Smooth muscle cell (in vitro differentiated cells): Measurements from ENCODE around the gene IGDCC3. TPM values are rescaled to one million over a fixed set of nuclear protein-coding genes. Genes with fewer than 3 reads are reported as not detected.

Experiments used
- DNase-seq: peaks from one replicate; lab custom pipeline; 2025; ENCODE audit not compliant: unreplicated experiment; lab: John Stamatoyannopoulos, UW
- H2AFZ ChIP-seq: fragments of 200-600 bp; sonication (generic); 2 replicates; pipeline ENCODE4 v1.6.0; 2016; ENCODE audit warnings: antibody characterized with exemption, low read depth, mild to moderate bottlenecking
- H3F3A ChIP-seq: fragments of 200-600 bp; sonication (generic); 2 replicates; pipeline ENCODE4 v1.6.0; 2017; ENCODE audit warnings: antibody characterized with exemption, low read depth
- H3K27ac ChIP-seq: fragments of 200-600 bp; sonication (generic); 2 replicates; pipeline ENCODE4 v1.5.1; 2016; ENCODE audit warnings: low read depth, mild to moderate bottlenecking
- H3K27me3 ChIP-seq: fragments of 200-600 bp; sonication (generic); 2 replicates; pipeline ENCODE4 v1.6.1; 2016; ENCODE audit warnings: low read depth, mild to moderate bottlenecking
- H3K36me3 ChIP-seq: fragments of 200-600 bp; sonication (generic); 2 replicates; pipeline ENCODE4 v1.5.1; 2016; ENCODE audit warnings: low read depth
- H3K4me1 ChIP-seq: fragments of 200-600 bp; sonication (generic); 2 replicates; pipeline ENCODE4 v1.5.1; 2016; ENCODE audit warnings: low read depth
- H3K4me2 ChIP-seq: fragments of 200-600 bp; sonication (generic); 2 replicates; pipeline ENCODE4 v1.6.0; 2016; ENCODE audit warnings: mild to moderate bottlenecking
- H3K4me3 ChIP-seq: fragments of 200-600 bp; sonication (generic); 2 replicates; pipeline ENCODE4 v1.5.1; 2016; ENCODE audit warnings: mild to moderate bottlenecking
- H3K79me2 ChIP-seq: fragments of 200-600 bp; sonication (generic); 2 replicates; pipeline ENCODE4 v1.6.0; 2016; ENCODE audit warnings: low read depth, mild to moderate bottlenecking
- H3K9ac ChIP-seq: fragments of 200-600 bp; sonication (generic); 2 replicates; pipeline ENCODE4 v1.6.0; 2016; ENCODE audit warnings: low read depth
- H3K9me3 ChIP-seq: fragments of 200-600 bp; sonication (generic); replicated peaks from 2 replicates; pipeline ENCODE4 v1.5.1; 2016; ENCODE audit warnings: low read depth
- H4K20me1 ChIP-seq: fragments of 200-600 bp; sonication (generic); 2 replicates; pipeline ENCODE4 v1.6.0; 2016; ENCODE audit warnings: low read depth
- WGBS: methylation state at CpG from one replicate; pipeline ENCODE4 v1.1.7; 2016; ENCODE audit warnings: low lambda C conversion rate; 5-methylcytosine and 5-hydroxymethylcytosine counted together
- polyA plus RNA-seq: library from polyadenylated mRNA; unstranded; fragments of >200 nt; fragmentation: Nextera tagmentation; extraction: Ambion mirVana; gene quantifications from 2 replicates; pipeline ENCODE4 v1.2.1, GENCODE V29; 2016
- total RNA-seq: library from RNA; depleted of rRNA; stranded (reverse); fragments of >200 nt; gene quantifications from 2 replicates; pipeline ENCODE4 v1.2.3, GENCODE V29; 2014
- TF ChIP-seq, protein P1 (sequence below): fragments of 200-600 bp; sonication (generic); IDR thresholded peaks from 2 replicates; pipeline ENCODE4 v1.5.1; 2017; ENCODE audit warnings: borderline replicate concordance, mild to moderate bottlenecking, antibody characterized with exemption; ENCODE audit not compliant: insufficient read depth, poor library complexity, severe bottlenecking

Gene IGDCC3
- total and polyA plus RNA-seq, 2 experiments from 2014 or later: 3.2 to 5.9 TPM

DNA sequence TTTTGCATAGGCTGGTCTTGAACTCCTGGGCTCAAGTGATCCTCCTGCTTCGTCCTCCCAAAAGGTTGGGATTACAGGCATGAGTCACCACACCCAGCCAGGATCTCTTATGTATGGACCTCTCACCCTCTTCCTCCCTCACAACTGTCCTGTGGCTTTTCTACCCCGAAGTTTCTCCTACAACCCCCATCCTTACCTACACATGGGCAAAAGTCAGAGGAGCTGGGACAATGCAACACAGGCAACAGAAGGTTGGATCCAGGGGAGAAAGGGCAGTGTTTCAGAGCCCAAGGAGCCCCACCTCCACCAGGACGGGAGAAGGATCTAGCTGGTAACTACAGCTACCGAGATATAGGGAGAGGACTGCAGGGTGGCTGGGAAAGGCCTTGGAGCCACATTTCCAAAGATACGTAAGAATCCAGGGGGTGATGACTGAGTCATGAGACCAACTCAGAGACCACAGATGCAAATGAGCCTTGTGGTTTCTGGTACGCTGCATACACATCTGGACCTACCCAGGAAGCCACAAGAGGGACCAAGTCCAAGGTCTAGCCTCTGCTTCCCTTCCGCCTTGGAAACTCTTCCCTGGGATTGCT is 31.3 kb upstream of the IGDCC3 start:
- TF ChIP-seq, protein P1, sequence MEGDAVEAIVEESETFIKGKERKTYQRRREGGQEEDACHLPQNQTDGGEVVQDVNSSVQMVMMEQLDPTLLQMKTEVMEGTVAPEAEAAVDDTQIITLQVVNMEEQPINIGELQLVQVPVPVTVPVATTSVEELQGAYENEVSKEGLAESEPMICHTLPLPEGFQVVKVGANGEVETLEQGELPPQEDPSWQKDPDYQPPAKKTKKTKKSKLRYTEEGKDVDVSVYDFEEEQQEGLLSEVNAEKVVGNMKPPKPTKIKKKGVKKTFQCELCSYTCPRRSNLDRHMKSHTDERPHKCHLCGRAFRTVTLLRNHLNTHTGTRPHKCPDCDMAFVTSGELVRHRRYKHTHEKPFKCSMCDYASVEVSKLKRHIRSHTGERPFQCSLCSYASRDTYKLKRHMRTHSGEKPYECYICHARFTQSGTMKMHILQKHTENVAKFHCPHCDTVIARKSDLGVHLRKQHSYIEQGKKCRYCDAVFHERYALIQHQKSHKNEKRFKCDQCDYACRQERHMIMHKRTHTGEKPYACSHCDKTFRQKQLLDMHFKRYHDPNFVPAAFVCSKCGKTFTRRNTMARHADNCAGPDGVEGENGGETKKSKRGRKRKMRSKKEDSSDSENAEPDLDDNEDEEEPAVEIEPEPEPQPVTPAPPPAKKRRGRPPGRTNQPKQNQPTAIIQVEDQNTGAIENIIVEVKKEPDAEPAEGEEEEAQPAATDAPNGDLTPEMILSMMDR: no peak
- Histone ChIP-seq H3K4me3 (no peak overlapping the region), H3K27me3 (no peaks in the 10 kb centered on the region), H2AFZ (no peak overlapping the region), H3K4me2 (peak overlapping the region; percentile 53), H3K4me1 (peaks cover 37% of the 10 kb centered on the region), H4K20me1 (peaks cover 16% of the 10 kb centered on the region), H3K36me3 (no peaks in the 10 kb centered on the region), H3K79me2 (peaks cover 41% of the 10 kb centered on the region), H3K9me3 (no peaks in the 10 kb centered on the region), H3F3A (peaks cover 13% of the 10 kb centered on the region), H3K27ac (peak overlapping the region; percentile 94), H3K9ac (peak overlapping the region; percentile 45)
- WGBS: 18% methylated on average over 7 of the region's 7 CpGs
- no peak for DNase-seq

DNA sequence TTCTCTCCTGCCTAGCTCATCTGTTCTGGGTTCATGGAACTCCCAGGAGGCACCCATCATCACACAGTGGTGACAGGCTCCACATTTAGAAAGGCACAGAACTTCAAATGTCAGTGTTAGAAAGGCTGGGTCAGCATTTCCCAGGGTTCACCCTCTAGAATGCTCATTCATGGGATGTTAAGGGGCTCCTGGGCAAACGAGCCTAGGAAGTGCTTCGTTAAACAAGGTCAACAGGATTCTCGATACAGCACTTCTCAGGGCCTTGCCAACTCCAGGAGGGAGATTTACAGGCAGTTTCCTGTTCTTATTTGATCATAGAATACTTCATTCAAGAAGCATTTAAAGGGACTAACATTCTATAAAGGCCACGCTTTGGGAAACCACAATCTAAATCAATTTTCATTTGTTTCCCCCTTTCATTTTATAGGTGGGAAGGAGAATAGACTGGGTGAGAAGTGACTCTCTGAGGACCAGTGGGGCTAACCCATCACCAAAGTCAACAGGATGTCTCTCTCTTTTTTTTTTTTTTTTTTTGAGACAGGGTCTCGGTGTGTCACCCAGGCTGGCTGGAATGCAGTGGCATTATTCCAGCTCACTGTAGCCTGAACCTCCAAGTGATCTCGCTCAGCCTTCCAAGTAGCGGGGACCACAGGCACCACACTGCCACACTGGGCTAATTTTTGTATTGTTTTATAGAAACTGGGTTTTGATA is 30.7 kb upstream of the IGDCC3 start:
- Histone ChIP-seq H3K27ac (peak overlapping the region; percentile 94), H3K4me2 (peak overlapping the region; percentile 53), H3K4me1 (peaks cover 33% of the 10 kb centered on the region), H2AFZ (no peak overlapping the region), H3K36me3 (no peaks in the 10 kb centered on the region), H3K9ac (peak overlapping the region; percentile 45), H3F3A (peaks cover 13% of the 10 kb centered on the region), H3K79me2 (peaks cover 35% of the 10 kb centered on the region), H3K9me3 (no peaks in the 10 kb centered on the region), H4K20me1 (peaks cover 9% of the 10 kb centered on the region), H3K27me3 (no peaks in the 10 kb centered on the region), H3K4me3 (no peak overlapping the region)
- DNase-seq: no peak
- TF ChIP-seq, protein P1: no peak
- 73% methylated on average over 7 of the region's 7 CpGs for WGBS

DNA sequence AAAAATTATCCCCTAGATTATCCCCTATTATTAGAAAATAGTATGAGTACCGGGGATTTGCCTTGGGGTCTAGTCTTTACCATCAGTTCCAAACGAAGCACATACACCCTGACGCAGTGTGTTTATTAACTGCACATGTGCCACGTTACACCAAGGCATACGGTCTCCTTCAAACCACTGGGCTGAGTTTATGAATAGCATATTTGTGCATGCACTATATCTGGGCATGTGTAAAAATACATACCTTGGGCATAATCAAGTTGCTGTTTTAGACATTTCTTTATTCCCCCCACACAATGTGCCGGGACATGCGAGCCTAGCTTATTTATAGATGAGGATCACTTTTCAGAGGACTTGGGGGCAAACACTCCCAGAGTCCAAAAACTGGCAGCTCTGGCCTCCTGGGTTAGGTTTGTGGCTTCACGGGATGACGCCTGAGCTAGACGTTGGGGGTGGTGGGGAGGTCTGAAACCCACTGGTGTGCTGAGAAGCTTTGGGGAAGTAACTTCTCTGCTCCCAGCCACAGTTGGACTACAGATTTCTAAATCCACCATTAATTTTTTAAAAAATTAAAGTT is 28.7 kb upstream of the IGDCC3 start:
- Histone ChIP-seq H3F3A (peaks cover 13% of the 10 kb centered on the region), H3K36me3 (no peaks in the 10 kb centered on the region), H3K4me3 (no peak overlapping the region), H3K9ac (no peak overlapping the region), H3K27ac (peak overlapping the region; percentile 71), H4K20me1 (peaks cover 5% of the 10 kb centered on the region), H3K4me1 (peaks cover 35% of the 10 kb centered on the region), H3K79me2 (peaks cover 17% of the 10 kb centered on the region), H3K4me2 (peak overlapping the region; percentile 47), H3K27me3 (no peaks in the 10 kb centered on the region), H3K9me3 (no peaks in the 10 kb centered on the region), H2AFZ (no peak overlapping the region)
- DNase-seq: no peak
- TF ChIP-seq, protein P1: no peak
- WGBS: 73% methylated on average over 10 of the region's 10 CpGs
